Prostate gland (tissue), 2 donors: ENCODE measurements around the gene VWA3A.

ENCODE experiments used
- POLR2A ChIP-seq: fragments of 450-650 bp; IDR thresholded peaks from one replicate; pipeline ENCODE4 v1.6.1; 2016; ENCODE audit warnings: antibody characterized with exemption, mild to moderate bottlenecking
- POLR2AphosphoS5 ChIP-seq: sonication (generic); formaldehyde crosslinking; IDR thresholded peaks from one replicate; pipeline ENCODE4 v1.6.1; 2017; ENCODE audit warnings: antibody characterized with exemption
- TF ChIP-seq, protein P1 (sequence below), 4 experiments: fragments of 200-600 bp in 2 of 4; fragments of 450-650 bp in 2 of 4; sonication (generic) in 2 of 4; IDR thresholded peaks; 1 replicate in 3 of 4; 2 replicates in 1 of 4; pipeline ENCODE4 v1.5.1; 2016 to 2019; ENCODE audit warnings: antibody characterized with exemption in 4 of 4, mild to moderate bottlenecking in 2 of 4, moderate library complexity in 2 of 4

DNA sequence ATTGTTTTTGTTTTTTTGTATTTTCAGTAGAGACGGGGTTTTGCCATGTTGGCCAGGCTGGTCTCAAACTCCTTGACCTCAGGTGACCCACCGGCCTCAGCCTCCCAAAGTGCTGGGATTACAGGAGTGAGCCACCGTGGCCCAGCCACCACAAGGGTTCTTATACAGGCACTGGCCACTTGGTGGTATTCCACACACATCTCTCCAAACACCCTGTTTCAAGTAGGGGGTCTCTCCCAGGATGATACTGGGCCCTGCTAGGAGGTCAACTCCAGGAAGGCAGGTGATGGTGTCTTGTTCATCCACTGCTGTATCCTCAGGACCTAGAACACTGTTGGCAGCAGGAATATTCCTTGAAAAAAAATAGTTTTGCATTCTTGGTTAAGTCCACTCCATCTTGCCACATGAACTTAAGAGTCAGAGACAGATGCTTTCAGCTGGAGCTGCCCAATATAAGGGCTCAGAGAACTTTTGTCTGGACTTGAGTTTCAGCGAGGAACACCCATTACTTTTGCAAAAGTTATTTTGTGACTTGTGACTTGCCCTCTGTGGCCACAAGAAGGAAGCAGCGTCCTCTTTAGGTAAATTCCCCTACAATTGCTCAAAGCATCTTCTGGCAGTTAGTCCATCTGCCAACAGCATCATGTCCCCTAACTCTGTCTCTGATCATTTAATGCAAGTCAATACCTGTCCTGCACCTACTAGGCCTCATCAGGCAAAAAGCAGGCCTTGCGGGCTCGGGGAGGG is 106.4 kb downstream of the VWA3A start:
- TF ChIP-seq, protein P1, sequence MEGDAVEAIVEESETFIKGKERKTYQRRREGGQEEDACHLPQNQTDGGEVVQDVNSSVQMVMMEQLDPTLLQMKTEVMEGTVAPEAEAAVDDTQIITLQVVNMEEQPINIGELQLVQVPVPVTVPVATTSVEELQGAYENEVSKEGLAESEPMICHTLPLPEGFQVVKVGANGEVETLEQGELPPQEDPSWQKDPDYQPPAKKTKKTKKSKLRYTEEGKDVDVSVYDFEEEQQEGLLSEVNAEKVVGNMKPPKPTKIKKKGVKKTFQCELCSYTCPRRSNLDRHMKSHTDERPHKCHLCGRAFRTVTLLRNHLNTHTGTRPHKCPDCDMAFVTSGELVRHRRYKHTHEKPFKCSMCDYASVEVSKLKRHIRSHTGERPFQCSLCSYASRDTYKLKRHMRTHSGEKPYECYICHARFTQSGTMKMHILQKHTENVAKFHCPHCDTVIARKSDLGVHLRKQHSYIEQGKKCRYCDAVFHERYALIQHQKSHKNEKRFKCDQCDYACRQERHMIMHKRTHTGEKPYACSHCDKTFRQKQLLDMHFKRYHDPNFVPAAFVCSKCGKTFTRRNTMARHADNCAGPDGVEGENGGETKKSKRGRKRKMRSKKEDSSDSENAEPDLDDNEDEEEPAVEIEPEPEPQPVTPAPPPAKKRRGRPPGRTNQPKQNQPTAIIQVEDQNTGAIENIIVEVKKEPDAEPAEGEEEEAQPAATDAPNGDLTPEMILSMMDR (IDR thresholded peaks at IDR 0.05), result no peak
- TF ChIP-seq POLR2A, result no peak
- no peak for TF ChIP-seq POLR2AphosphoS5
